ENCODE results near the gene DIPK1A.

DIPK1A gene

DNA sequence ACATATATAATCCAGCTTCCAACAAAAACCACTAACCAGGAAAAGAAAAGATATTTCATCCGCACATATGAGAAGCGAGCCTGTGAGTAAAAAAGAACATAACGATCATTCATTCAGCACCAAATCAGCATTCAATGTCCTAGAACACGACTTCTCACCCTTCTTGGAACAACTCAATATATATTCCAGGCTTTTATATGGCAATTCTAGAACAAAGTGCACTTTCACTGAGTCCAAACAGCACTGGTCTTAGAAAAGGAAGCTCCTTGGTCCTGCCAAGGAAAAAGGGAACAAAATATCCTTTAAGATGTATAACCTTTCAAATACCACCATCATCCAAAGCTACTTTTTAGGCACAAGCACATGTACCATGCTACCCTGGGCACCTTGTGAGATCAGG, 84.9 kb downstream of the DIPK1A start:
- no peak for DNase-seq (ENCODE audit: low read depth)

- no peak for DNase-seq (ENCODE audit: low read depth)
Observed at GRCh38 chr1:92874987-92875386, 86.3 kb downstream of the DIPK1A start.

DNA sequence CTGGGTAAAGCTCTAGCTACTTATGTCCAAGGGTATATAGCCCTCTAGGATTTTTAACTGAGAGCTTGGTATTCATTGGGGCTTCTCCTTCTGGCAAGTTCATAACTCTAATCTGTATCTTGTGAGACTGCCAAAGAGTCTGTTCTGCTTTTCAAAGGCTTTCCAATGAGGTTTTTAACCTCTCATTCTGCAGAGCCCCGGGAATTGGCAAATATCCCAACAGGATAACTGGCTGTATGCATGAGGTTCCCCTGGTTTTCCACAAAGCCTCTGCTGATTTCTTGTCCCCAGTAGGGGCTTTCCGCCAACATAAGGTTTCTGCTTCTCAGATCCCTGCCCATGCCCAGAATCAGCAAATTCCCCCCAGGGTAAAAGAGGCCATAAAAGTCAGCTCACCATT, 88.5 kb downstream of the DIPK1A start:
- DNase-seq (ENCODE audit: low read depth): no peak

DNA sequence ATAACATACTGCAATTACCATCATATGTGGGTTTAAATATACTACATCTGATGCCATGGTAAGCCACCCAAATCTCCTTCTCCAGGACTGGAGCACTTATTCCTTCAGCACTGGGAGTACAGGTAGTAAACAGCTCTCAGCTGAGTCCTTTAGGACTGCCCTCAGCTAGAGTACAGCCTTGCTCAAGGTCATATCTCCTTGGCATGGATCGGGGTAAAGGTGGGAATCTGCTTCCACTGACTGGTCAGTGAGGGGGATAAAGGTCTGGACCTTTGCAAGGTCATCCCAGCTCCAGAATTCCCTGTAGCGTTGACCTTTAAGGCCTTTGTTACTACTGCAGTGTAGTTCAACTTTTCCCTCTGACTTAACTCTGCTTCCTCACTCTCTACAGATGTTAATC, 90.7 kb downstream of the DIPK1A start:
- no peak for DNase-seq (ENCODE audit: low read depth)

- DNase-seq (ENCODE audit: low read depth): no peak
Observed at GRCh38 chr1:92864131-92864530, 97.1 kb downstream of the DIPK1A start.

GRCh38 chr1:92862605-92863004, 98.7 kb downstream of the DIPK1A start:
- DNase-seq (ENCODE audit: low read depth): no peak

DNA sequence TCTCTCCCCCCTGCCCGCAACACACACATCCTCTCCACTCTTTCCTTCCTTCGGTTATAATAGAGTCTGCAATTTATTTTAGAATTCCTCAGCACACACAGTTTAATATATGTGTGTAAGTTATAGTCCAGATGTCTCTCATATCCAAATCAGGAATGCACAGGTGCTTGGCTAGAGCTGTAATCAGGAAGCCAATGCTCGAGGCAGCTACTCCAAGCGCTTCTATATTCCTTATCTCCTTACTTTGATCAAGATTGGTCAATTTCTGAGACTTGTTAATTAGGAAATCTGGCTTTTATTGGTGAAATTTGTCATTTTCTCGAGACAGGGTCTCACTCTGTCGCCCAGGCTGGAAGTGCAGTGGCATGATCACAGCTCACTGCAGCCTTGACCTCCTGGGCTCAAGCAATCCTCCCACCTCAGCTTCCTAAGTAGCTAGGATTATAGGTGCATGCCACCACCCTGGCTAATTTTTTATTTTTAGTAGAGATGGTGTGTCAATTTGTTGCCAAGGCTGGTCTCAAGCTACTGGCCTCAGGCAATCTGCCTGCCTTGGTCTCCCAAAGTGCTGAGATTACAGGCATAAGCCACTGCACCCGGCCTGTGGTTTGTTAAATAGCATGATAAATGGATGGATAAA, 101.7 kb downstream of the DIPK1A start:
- no peak for DNase-seq (ENCODE audit: low read depth)

DNA sequence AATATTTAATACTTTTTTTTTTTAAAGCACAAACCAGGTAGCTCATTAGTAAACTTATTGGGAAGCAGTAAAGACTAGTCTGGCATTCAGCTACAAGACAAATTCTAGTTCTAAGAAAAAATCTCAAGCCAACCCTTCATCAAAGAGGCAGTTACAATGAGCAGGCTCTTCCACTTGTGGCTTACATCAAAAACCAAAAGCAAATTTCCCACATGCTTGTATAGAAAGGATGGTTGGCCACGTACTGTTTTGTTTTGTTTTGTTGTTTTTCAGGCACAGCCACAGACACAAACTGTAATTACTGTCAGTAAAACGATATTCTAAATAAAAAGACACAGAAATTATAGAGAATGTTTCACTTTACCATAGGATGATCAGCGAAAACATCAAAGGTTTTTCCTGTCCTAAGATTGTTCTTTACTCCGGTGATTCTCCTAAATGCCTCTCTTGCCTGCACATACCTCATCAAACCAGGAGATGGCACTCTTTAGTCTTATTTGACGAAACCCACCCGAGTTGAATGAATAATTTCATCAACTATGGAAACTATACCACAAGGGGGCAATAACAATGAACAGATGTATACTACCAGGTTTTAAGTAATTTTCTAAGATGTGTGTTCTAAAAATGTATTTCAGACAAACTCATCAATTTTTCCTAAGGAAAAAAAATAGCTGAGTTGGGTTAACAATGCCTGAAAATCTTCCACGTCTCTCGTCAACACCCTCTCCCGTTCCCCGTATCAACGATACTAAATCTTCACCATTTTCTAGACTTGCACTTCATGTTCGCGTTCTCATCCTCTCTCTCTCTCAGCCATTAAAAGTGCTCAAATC, 102.5 kb downstream of the DIPK1A start:
- peak; percentile 57 for DNase-seq (ENCODE audit: low read depth)

- DNase-seq (ENCODE audit: low read depth): no peak
Observed at GRCh38 chr1:92857817-92858216, 103.4 kb downstream of the DIPK1A start.

- no peak for DNase-seq (ENCODE audit: low read depth)
Observed at GRCh38 chr1:92855236-92855635, 106.0 kb downstream of the DIPK1A start.

- DNase-seq (ENCODE audit: low read depth): no peak
Observed at GRCh38 chr1:92854101-92854785, 107.0 kb downstream of the DIPK1A start.

DNA sequence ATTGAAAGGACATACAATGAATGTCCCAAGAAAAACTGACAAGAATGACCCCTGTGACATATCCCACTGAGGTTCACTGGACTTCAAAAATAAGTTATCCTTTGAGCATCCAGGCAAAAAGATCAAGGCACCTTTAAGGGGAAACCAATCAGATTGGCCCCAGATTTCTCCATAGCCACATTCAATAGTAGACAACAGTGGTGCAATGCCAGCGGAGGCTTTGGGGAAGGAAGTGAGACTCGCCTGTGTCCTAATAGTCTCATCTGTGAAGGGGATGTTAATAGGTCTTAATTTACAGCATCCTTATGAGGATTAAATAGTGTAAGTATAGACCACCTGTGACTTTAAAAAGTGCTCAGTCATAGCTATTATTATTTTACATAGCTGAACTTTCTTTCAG, 108.0 kb downstream of the DIPK1A start:
- DNase-seq (ENCODE audit: low read depth): no peak

DNA sequence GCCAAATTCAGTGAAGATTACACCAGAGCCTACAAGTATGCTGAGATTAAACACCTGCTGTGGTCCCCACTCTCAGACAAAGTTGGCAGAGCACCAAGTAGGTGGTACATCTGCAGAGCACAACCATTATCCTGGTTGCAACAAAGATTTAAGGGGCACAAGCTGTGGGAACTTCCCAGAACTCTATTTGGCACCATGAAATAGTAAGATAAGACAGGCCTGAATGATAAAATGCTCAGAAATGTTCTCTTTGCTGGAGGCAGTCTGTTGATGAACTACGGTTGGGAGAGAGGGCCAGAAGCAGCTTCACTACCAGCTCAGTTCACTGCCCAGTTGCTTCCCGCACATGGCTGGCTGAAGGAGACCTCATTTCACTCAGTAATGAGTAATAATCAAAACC, 109.5 kb downstream of the DIPK1A start:
- no peak for DNase-seq (ENCODE audit: low read depth)

- no peak for DNase-seq (ENCODE audit: low read depth)
Observed at GRCh38 chr1:92850019-92850418, 111.2 kb downstream of the DIPK1A start.

DNA sequence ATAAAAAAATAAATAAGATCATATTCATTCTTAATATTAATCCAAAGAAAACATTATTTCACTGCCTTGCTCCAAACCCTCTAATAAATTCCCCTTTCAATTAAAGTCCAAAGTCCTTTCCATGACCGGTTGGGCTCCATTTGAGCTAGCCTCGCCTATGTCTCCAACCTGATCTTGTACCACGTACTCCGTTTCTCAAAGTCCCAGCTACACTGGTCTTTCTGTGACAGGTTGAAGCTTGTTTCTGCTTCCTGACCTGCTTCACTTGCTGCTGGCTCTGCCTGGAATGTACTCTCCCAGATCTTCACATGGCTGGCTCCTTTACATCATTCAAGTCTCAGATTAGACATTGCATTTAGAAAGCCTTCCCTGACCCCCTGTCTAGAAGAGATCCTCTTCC, 113.1 kb downstream of the DIPK1A start:
- DNase-seq (ENCODE audit: low read depth): no peak

- DNase-seq (ENCODE audit: low read depth): no peak
Observed at GRCh38 chr1:92845908-92846307, 115.4 kb downstream of the DIPK1A start.

GRCh38 chr1:92844439-92844838, 116.8 kb downstream of the DIPK1A start:
- no peak for DNase-seq (ENCODE audit: low read depth)

GRCh38 chr1:92843429-92844352, 117.6 kb downstream of the DIPK1A start:
- DNase-seq (ENCODE audit: low read depth): no peak

DNA sequence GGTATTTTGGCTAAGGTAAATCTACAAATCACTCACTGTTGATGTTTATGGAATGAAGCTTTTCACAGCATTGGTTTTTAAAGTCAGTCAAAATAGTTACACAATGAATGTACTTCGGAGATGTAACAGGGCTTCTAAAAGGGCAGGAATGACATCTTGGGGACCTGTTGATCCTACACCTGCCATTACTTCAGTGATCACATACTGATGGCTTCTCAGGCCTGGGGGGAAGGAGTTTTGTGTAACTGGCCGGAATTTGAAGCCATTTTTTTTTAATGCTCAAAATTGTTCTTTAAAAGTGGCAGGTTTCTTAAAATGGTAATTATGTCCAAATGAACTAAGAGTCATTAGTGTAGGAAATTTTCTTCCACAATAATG, 118.2 kb downstream of the DIPK1A start:
- no peak for DNase-seq (ENCODE audit: low read depth)

DNA sequence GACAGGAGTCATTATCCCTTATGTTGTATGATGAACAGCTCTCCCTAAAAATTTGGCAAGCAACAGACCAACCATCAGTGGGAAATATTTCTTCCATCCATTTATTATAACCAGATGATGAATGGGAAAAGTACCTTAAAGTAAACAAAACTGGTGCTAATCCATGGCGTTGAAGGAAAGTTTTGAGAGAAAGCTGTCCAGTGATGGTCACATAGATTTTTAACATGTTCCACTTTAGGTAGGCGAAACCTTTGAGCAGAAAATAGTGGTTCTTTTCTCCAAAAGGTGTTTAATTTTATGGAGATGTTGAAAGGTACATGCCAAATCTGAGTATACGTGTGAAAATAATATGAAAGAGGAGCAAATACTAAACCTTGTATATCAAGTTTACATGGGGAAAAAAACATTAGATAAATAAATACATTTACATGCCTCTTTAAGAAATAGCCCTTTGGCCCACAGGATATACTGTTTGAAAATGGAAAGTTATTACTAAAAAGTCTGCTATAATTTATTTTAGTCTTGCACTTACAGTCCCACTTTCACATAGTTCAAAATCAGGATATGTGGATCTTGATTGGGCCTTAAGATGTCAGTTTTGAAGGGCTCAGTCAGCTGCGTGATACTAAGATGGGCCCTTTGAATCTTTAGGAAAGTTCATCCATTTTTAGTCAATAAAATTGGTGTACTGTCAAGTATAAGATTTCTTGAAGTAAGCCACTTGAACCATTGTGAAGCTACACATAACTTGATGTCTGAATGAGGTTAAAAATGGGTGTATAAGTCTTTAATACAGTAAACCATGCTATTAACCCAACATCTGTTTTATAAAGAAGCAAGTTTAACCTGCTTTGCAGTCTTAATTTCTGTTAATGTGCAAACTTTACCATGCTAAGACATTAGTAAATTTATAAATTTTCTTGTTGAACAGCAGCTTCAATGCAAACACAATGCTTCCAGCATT, 118.9 kb downstream of the DIPK1A start:
- DNase-seq (ENCODE audit: low read depth): no peak

- DNase-seq (ENCODE audit: low read depth): no peak
Observed at GRCh38 chr1:92840600-92840999, 120.7 kb downstream of the DIPK1A start.

Measured in non-pigmented ciliary epithelial cell (primary cell).